ENCODE data around the gene YAF2.
"Not testable (repeated sequence)": the region's sequence is repeated elsewhere in the genome, so short reads cannot be mapped to it uniquely, and the experiment has no call there.

The YAF2 gene

GRCh38 chr12:42252645-42253044 is 14.6 kb upstream of the YAF2 start:
- DNase-seq: not testable (repeated sequence)

GRCh38 chr12:42249033-42249432 is 11.0 kb upstream of the YAF2 start:
- not testable (repeated sequence) for DNase-seq

GRCh38 chr12:42240131-42240750 is 2.2 kb upstream of the YAF2 start:
- DNase-seq: no peak

- no peak for DNase-seq
Measured at GRCh38 chr12:42237853-42238239, 202 bp downstream of the YAF2 start.

GRCh38 chr12:42237052-42237852 is 796 bp downstream of the YAF2 start:
- DNase-seq: peak; percentile 72

- no peak for DNase-seq
Measured at GRCh38 chr12:42236017-42236416, 2.0 kb downstream of the YAF2 start.

GRCh38 chr12:42235426-42235825 is 2.6 kb downstream of the YAF2 start:
- no peak for DNase-seq

- DNase-seq: no peak
Measured at GRCh38 chr12:42234970-42235369, 3.1 kb downstream of the YAF2 start.

GRCh38 chr12:42227525-42227924 is 10.5 kb downstream of the YAF2 start:
- DNase-seq: not testable (repeated sequence)

- not testable (repeated sequence) for DNase-seq
Measured at GRCh38 chr12:42224501-42224900, 13.5 kb downstream of the YAF2 start.

- DNase-seq: no peak
Measured at GRCh38 chr12:42222724-42223123, 15.3 kb downstream of the YAF2 start.

- no peak for DNase-seq
Measured at GRCh38 chr12:42221726-42222125, 16.3 kb downstream of the YAF2 start.

GRCh38 chr12:42217656-42218055 is 20.4 kb downstream of the YAF2 start:
- no peak for DNase-seq

GRCh38 chr12:42216737-42217136 is 21.3 kb downstream of the YAF2 start:
- DNase-seq: no peak

GRCh38 chr12:42215759-42216158 is 22.3 kb downstream of the YAF2 start:
- DNase-seq: not testable (repeated sequence)

- peak; percentile 62 for DNase-seq
Measured at GRCh38 chr12:42213954-42214426, 24.1 kb downstream of the YAF2 start.

- peak; percentile 86 for DNase-seq
Measured at GRCh38 chr12:42213023-42213422, 25.0 kb downstream of the YAF2 start.

- no peak for DNase-seq
Measured at GRCh38 chr12:42208574-42208973, 29.5 kb downstream of the YAF2 start.

GRCh38 chr12:42204819-42205218 is 33.2 kb downstream of the YAF2 start:
- DNase-seq: no peak

GRCh38 chr12:42204362-42204761 is 33.7 kb downstream of the YAF2 start:
- DNase-seq: no peak

- no peak for DNase-seq
Measured at GRCh38 chr12:42201063-42201462, 37.0 kb downstream of the YAF2 start.

GRCh38 chr12:42199007-42199406 is 39.0 kb downstream of the YAF2 start:
- DNase-seq: no peak

GRCh38 chr12:42196723-42197603 is 41.1 kb downstream of the YAF2 start:
- no peak for DNase-seq

Measured in NCI-H1105 treated with DMSO at 0.1 percent for 48 hours (cell line).